HG03159 (cell line): Measurements from ENCODE around the gene RAD23A.
A peak's percentile ranks its signal among the peaks of the same experiment; 100 is the strongest.
"Not testable (repeated sequence)": the region's sequence is repeated elsewhere in the genome, so short reads cannot be mapped to it uniquely, and the experiment has no call there.

Source experiments
- ATAC-seq: cut with Tn5 transposase; IDR thresholded peaks from one replicate; pipeline ENCODE4 v1.9.1; 2021; ENCODE audit warnings: mild to moderate bottlenecking, moderate library complexity; ENCODE audit not compliant: unreplicated experiment

Gene RAD23A

GRCh38 chr19:12937927-12938778 is 7.5 kb upstream of the RAD23A start, which contains the start of gene CALR:
Gene CALR, plus strand, starts transcription at chr19:12938609. Its CDS starts 71 bp downstream, at chr19:12938680.
- ATAC-seq = peak; percentile 80

DNA sequence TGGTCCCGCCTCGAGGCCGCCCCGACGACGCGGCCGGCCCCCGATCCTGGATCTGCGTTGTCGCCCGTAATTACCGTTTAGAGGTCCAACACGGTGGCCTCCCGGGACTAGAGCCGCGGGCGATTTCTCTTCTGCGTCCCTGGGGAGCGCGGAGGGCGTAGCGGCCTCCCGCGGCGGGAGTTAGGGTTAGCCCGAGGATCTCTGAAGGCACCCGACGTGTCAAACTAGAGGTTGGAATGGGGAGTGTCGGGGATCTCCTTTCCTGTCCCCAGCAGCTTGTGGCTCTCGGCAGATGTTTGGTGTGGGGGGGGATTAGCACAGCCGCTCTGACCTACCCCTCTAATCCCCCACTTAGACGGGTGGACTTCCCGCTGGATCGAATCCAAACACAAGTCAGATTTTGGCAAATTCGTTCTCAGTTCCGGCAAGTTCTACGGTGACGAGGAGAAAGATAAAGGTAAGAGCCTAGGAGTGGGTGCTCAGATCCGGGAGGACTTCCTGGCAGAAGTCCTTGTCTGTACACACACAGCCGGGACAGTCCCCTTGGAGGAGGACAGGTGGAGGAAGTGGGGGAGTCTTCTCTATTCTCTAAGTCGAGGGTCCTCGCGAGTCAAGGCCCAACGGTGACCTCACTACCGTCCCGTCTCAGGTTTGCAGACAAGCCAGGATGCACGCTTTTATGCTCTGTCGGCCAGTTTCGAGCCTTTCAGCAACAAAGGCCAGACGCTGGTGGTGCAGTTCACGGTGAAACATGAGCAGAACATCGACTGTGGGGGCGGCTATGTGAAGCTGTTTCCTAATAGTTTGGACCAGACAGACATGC is 6.7 kb upstream of the RAD23A start:
- peak; percentile 8 for ATAC-seq

- no peak for ATAC-seq
Measured at GRCh38 chr19:12939975-12940423, 5.7 kb upstream of the RAD23A start.

DNA sequence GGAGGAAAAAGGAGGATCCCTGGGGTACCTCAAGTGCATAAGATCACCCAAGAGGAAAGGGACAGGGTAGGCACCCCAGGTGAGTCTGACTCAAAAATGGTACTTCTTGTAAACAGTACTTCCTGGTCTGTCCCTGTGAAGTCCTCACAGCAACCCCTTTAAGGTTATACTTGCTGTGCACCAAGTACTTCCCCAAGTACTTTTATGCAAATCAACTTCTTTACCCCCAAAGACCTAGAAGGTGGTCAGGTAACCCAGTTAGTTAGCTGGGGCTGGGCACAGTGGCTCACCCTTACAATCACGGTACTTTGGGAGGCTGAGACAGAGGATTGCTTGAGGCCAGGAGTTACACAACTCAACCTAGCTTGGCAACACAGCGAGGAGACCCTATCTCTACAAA is 4.8 kb upstream of the RAD23A start:
- no peak for ATAC-seq

DNA sequence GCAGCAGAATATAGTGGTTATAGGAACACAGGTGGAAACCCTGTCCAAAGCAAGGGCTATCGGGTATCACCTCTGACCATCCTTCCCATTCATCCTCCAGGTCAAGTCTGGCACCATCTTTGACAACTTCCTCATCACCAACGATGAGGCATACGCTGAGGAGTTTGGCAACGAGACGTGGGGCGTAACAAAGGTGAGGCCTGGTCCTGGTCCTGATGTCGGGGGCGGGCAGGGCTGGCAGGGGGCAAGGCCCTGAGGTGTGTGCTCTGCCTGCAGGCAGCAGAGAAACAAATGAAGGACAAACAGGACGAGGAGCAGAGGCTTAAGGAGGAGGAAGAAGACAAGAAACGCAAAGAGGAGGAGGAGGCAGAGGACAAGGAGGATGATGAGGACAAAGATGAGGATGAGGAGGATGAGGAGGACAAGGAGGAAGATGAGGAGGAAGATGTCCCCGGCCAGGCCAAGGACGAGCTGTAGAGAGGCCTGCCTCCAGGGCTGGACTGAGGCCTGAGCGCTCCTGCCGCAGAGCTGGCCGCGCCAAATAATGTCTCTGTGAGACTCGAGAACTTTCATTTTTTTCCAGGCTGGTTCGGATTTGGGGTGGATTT is 2.1 kb upstream of the RAD23A start:
- no peak for ATAC-seq

- ATAC-seq = no peak
Measured at GRCh38 chr19:12944104-12944674, 1.5 kb upstream of the RAD23A start.

DNA sequence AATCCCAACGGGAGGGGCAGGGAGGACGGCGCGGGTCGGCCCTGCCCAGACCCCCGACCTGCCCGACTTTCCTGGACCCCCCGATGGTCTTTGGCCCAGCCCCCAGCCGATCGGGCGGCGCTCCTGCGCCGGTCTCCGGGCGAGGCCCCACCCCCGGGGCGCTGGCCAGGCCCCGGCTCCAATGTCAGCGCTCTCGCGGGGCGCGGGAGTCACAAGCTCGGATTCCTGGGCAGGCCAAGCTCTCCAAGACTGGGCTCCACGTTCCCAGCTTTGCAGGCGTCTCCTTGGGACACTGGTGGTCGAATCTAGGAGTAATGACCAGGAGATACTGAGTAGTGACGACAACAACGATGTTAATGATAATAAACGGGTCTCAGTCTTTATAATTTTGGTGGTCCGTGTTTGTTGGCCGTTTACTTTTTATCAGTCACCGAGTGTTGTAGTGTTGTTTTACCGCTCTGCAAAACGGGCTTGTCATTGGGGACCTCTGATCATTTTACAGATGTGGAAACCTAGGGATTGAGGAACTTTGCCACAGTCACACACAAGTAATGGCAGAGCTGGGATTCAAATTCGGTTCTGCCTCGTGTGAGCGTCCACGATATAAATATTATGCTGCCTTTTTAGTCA is 545 bp downstream of the RAD23A start:
- ATAC-seq = peak; percentile 30

DNA sequence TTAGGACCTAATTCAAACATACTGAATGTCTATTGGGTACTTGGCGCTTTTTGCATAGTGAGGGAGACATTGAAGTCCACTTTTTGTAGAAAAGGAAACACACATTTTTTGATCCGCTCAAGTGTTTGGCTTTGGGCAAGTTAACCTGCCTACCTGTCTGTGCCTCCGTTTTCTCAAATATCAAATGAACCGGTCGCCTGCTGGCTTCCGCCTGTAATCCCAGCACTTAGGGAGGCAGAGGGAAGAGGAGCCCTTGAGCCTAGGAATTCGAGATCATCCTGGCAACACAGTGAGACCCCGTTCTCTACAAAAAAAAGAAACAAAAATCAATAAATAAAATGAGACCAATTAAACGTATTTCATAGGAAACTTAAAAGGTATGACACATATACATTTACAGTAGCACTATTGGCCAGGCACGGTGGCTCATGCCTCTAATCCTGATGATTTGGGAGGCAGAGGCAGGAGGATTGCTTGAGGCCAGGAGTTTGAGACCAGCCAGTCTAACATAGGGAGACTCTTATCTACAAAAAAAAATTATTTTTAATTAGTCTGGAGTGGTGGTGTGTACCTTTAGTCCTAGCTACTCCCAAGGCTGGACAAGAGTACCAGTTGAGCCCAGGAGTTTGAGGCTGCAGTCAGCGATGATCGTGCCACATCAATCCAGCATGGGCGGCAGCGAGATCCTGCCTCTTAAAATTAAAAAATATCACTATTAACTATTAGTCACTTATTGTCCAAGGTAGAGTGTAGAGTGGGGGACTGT is 1.3 kb downstream of the RAD23A start:
- ATAC-seq = no peak

- ATAC-seq = no peak
Measured at GRCh38 chr19:12947702-12948611, 2.3 kb downstream of the RAD23A start.

GRCh38 chr19:12948612-12949362 is 3.1 kb downstream of the RAD23A start:
- no peak for ATAC-seq

DNA sequence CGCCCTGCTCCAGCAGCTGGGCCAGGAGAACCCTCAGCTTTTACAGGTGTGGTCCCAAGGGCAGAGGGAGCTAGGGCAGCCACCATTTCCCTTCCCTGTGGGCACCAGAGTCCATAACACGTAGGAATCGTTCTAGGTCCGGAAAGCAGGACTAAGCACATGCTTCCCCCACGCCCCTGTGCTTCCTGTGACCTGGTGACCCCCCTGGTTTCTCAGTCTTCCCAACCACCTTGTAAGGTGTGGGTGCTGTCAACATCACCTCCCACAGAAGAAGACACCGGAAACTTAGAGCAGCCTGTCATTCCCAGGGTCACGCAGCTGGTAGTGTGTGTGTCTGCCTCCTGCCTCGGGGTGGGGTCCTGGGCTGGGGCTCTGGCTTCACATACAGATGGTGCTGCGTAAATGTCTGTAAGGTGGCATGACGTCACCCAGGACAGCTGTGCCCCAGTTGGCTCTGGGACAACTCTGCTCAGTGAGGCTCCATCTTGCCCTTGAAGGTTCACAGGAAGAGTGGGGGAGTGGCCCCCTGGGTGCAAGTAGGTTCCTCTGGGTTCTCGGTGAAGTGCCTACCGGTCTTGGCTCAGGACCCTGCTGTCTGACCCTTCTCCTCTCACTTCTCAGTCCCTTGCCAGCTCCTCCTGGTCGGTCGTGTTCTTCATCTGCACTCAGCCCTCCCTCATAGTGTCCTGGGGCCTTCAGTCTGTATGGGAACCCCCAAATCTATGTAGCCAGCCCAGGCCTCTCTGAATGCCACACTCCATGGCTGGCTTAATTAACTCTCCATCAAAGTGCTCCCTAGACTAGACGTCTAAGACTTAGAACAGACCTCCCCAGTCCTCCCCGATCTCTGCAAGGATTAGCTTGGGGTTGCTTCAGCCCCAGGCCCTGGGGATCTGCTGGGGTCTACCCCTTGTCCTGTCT is 4.0 kb downstream of the RAD23A start:
- no peak for ATAC-seq

DNA sequence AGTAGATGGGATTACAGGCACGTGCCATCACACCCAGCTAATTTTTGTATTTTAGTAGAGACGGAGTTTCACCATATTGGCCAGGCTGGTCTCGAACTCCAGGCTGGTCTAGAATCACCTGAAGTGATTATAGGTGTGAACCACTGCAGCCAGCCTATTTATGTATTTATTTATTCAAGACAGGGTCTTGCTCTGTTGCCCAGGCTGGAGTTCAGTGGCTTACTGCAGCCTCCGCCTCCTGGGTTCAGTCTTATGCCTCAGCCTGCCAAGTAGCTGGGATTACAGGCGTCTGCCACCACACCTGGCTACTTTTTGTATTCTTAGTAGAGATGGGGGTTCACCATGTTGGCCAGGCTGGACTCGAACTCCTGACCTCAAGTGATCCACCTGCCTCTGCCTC is 6.4 kb downstream of the RAD23A start:
- ATAC-seq = not testable (repeated sequence)

- no peak for ATAC-seq
Measured at GRCh38 chr19:12952488-12953137, 7.0 kb downstream of the RAD23A start.

DNA sequence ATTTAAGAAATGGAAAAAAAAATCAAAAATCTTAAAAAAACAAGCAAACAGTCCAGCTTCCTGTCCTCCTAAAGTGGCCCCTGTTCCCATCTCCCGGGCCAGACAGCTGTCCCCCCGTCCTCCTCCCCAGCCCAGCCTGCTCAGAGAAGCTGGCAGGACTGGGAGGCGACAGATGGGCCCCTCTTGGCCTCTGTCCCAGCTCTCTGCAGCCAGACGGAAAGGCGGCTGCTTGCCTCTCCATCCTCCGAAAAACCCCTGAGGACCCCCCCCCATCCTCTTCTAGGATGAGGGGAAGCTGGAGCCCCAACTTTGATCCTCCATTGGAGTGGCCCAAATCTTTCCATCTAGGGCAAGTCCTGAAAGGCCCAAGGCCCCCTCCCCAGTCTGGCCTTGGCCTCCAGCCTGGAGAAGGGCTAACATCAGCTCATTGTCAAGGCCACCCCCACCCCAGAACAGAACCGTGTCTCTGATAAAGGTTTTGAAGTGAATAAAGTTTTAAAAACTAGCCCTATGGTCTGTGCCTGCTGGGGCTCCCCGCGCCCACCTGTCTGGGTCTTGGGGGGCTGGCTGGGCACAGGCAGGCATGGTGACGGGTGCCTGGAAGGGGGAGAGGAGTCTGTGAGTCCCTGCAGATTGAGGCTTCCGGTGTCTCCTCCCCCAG is 7.6 kb downstream of the RAD23A start:
- ATAC-seq = no peak

- no peak for ATAC-seq
Measured at GRCh38 chr19:12953799-12954611, 8.3 kb downstream of the RAD23A start.
